GM23248 (cell line): ENCODE data around the gene ZNF728. TPM values are rescaled to one million over a fixed set of nuclear protein-coding genes. Genes with fewer than 3 reads are reported as not detected.

Experiments
- DNase-seq: peaks from one replicate; pipeline ENCODE4 v3.0.0-alpha.2; 2015
- H2AFZ ChIP-seq: fragments of 200-600 bp; sonication (generic); 2 replicates; pipeline ENCODE4 v1.6.1; 2016; ENCODE audit warnings: antibody characterized with exemption
- H3F3A ChIP-seq: fragments of 200-600 bp; sonication (generic); 2 replicates; pipeline ENCODE4 v1.6.1; 2016; ENCODE audit warnings: mild to moderate bottlenecking, antibody characterized with exemption, mixed run types; ENCODE audit not compliant: insufficient read depth
- H3K27ac ChIP-seq: fragments of 200-600 bp; sonication (generic); 2 replicates; pipeline ENCODE4 v1.5.1; 2016; ENCODE audit warnings: mild to moderate bottlenecking
- H3K27me3 ChIP-seq: fragments of 200-600 bp; sonication (generic); replicated peaks from 2 replicates; pipeline ENCODE4 v1.6.1; 2016; ENCODE audit warnings: mild to moderate bottlenecking; ENCODE audit not compliant: insufficient read depth
- H3K36me3 ChIP-seq: fragments of 200-600 bp; sonication (generic); 2 replicates; pipeline ENCODE4 v1.6.1; 2016; ENCODE audit warnings: low read depth, mild to moderate bottlenecking
- H3K4me1 ChIP-seq: fragments of 200-600 bp; sonication (generic); 2 replicates; pipeline ENCODE4 v1.6.1; 2016; ENCODE audit warnings: mild to moderate bottlenecking; ENCODE audit not compliant: insufficient read depth
- H3K4me2 ChIP-seq: fragments of 200-600 bp; sonication (generic); one replicate; pipeline ENCODE4 v1.6.1; 2016; ENCODE audit warnings: mild to moderate bottlenecking; ENCODE audit not compliant: unreplicated experiment
- H3K4me3 ChIP-seq: fragments of 200-600 bp; sonication (generic); 2 replicates; pipeline ENCODE4 v1.5.1; 2016; ENCODE audit warnings: mild to moderate bottlenecking
- H3K79me2 ChIP-seq: fragments of 200-600 bp; sonication (generic); 2 replicates; pipeline ENCODE4 v1.6.1; 2016; ENCODE audit warnings: mild to moderate bottlenecking; ENCODE audit not compliant: insufficient read depth
- H3K9ac ChIP-seq: fragments of 200-600 bp; sonication (generic); 2 replicates; pipeline ENCODE4 v1.6.1; 2016; ENCODE audit warnings: mild to moderate bottlenecking
- H3K9me2 ChIP-seq: fragments of 200-600 bp; sonication (generic); 2 replicates; pipeline ENCODE4 v1.6.1; 2016; ENCODE audit warnings: mixed run types, mild to moderate bottlenecking, moderate library complexity; ENCODE audit not compliant: insufficient read depth
- H3K9me3 ChIP-seq: fragments of 200-600 bp; sonication (generic); one replicate; pipeline ENCODE4 v1.6.1; 2017; ENCODE audit warnings: low read depth
- H4K20me1 ChIP-seq: fragments of 200-600 bp; sonication (generic); 2 replicates; pipeline ENCODE4 v1.6.0; 2016; ENCODE audit not compliant: insufficient read depth
- EZH2 ChIP-seq: fragments of 200-600 bp; sonication (generic); IDR thresholded peaks from 2 replicates; pipeline ENCODE4 v1.6.1; 2018; ENCODE audit warnings: antibody characterized with exemption, mild to moderate bottlenecking; ENCODE audit not compliant: insufficient read depth, poor library complexity, severe bottlenecking
- EZH2phosphoT487 ChIP-seq: fragments of 200-600 bp; sonication (generic); IDR thresholded peaks from 2 replicates; pipeline ENCODE4 v1.6.1; 2018; ENCODE audit warnings: antibody characterized with exemption, moderate library complexity, mild to moderate bottlenecking, low read depth; ENCODE audit not compliant: insufficient read depth
- WGBS, 2 experiments: methylation state at CpG; one replicate each; pipeline ENCODE4 v1.1.6; 2015 to 2017; ENCODE audit warnings: low lambda C conversion rate in 2 of 2, low coverage in 1 of 2; ENCODE audit errors: missing lambda C conversion rate in 2 of 2; 5-methylcytosine and 5-hydroxymethylcytosine counted together
- in situ Hi-C: fragments of 300-500 bp; cut with MboI; formaldehyde crosslinking; loops from 2 replicates; pipeline ENCODE4 v1.15.0; 2020
- polyA plus RNA-seq: library from polyadenylated mRNA; unstranded; fragments of >200 nt; fragmentation: Nextera tagmentation; extraction: Ambion mirVana; gene quantifications from 2 replicates; pipeline ENCODE4 v1.2.1, GENCODE V29; 2016
- total RNA-seq: library from RNA; depleted of rRNA; stranded (reverse); fragments of >200 nt; shearing (Covaris generic); gene quantifications from 2 replicates; pipeline ENCODE4 v1.2.3, GENCODE V29; 2014; rRNA removed

The ZNF728 gene
- not detected in 2 replicates for total RNA-seq
- polyA plus RNA-seq, result not detected in 2 replicates

GRCh38 chr19:23002690-23003422 lies at the start of gene ZNF728:
Gene ZNF728 (minus strand): TSS chr19:23003176. CDS start chr19:23003030, 146 bp downstream.
- no peaks in the 10 kb centered on the region for H3K9me2 ChIP-seq
- H3K4me1 ChIP-seq, result no peaks in the 10 kb centered on the region
- H3K27me3 ChIP-seq, result no peaks in the 10 kb centered on the region
- no peak within 1 kb of the TSS for H3K27ac ChIP-seq
- 9% methylated on average over 45 to 46 of the region's 46 CpGs for WGBS, 2 experiments
- no peaks in the 10 kb centered on the region for H3K79me2 ChIP-seq
- in situ Hi-C loops, result no loop called here
- no peak within 1 kb of the TSS for H3K4me3 ChIP-seq
- TF ChIP-seq EZH2 (no peak), EZH2phosphoT487 (no peak)
- H3K9ac ChIP-seq, result no peak within 1 kb of the TSS
- no peak within 1 kb of the TSS for H2AFZ ChIP-seq
- no peak within 1 kb of the TSS for H3K4me2 ChIP-seq
- H3K36me3 ChIP-seq, result no peaks in the 10 kb centered on the region
- no peak for DNase-seq
- H3F3A ChIP-seq, result no peaks in the 10 kb centered on the region
- peaks cover 3% of the 10 kb centered on the region for H3K9me3 ChIP-seq
- no peaks in the 10 kb centered on the region for H4K20me1 ChIP-seq

- Histone ChIP-seq H3K27ac (no peak overlapping the region), H3K9ac (no peak overlapping the region), H3K4me3 (no peak overlapping the region), H3K9me3 (no peaks in the 10 kb centered on the region), H2AFZ (no peak overlapping the region), H3K79me2 (no peaks in the 10 kb centered on the region), H3K9me2 (no peaks in the 10 kb centered on the region), H4K20me1 (no peaks in the 10 kb centered on the region), H3K4me1 (no peaks in the 10 kb centered on the region), H3F3A (no peaks in the 10 kb centered on the region), H3K4me2 (no peak overlapping the region), H3K36me3 (no peaks in the 10 kb centered on the region), H3K27me3 (no peaks in the 10 kb centered on the region)
- WGBS, 2 experiments, result 0 to 6% methylated on average over 1 of the region's 1 CpG
- no peak for DNase-seq
- in situ Hi-C loops, result no loop called here
- TF ChIP-seq EZH2 (no peak), EZH2phosphoT487 (no peak)
Observed at GRCh38 chr19:23052349-23052748, 49.4 kb upstream of the ZNF728 start.

GRCh38 chr19:23049256-23049655 lies 46.3 kb upstream of the ZNF728 start:
- Histone ChIP-seq H3K36me3 (no peaks in the 10 kb centered on the region), H3K9me3 (no peaks in the 10 kb centered on the region), H3K27me3 (no peaks in the 10 kb centered on the region), H4K20me1 (no peaks in the 10 kb centered on the region), H3K79me2 (no peaks in the 10 kb centered on the region), H3K9me2 (no peaks in the 10 kb centered on the region), H3F3A (no peaks in the 10 kb centered on the region), H3K4me2 (no peak overlapping the region), H3K4me1 (no peaks in the 10 kb centered on the region), H3K9ac (no peak overlapping the region), H3K27ac (no peak overlapping the region), H3K4me3 (no peak overlapping the region), H2AFZ (no peak overlapping the region)
- in situ Hi-C loops, result no loop called here
- TF ChIP-seq EZH2 (no peak), EZH2phosphoT487 (no peak)
- WGBS, 2 experiments, result 17 to 19% methylated on average over 4 of the region's 4 CpGs
- no peak for DNase-seq

- no peaks in the 10 kb centered on the region for H3K27me3 ChIP-seq
- no peak overlapping the region for H3K27ac ChIP-seq
- H3K4me2 ChIP-seq, result no peak overlapping the region
- no peaks in the 10 kb centered on the region for H3K36me3 ChIP-seq
- in situ Hi-C loops, result no loop called here
- H2AFZ ChIP-seq, result no peak overlapping the region
- no peak overlapping the region for H3K4me3 ChIP-seq
- no peak for TF ChIP-seq EZH2phosphoT487
- TF ChIP-seq EZH2, result no peak
- no peak for DNase-seq
- H3K9me3 ChIP-seq, result no peaks in the 10 kb centered on the region
- no peaks in the 10 kb centered on the region for H3F3A ChIP-seq
- H3K9me2 ChIP-seq, result no peaks in the 10 kb centered on the region
- no peaks in the 10 kb centered on the region for H3K79me2 ChIP-seq
- no peak overlapping the region for H3K9ac ChIP-seq
- 21 to 26% methylated on average over 6 of the region's 6 CpGs for WGBS, 2 experiments
- H4K20me1 ChIP-seq, result no peaks in the 10 kb centered on the region
- H3K4me1 ChIP-seq, result no peaks in the 10 kb centered on the region
Observed at GRCh38 chr19:23046743-23047142, 43.8 kb upstream of the ZNF728 start.
